ENCODE data around the gene C1S.

The C1S gene

GRCh38 chr12:7079826-7080125 lies 19.3 kb downstream of the C1S start:
- DNase-seq: no peak

DNA sequence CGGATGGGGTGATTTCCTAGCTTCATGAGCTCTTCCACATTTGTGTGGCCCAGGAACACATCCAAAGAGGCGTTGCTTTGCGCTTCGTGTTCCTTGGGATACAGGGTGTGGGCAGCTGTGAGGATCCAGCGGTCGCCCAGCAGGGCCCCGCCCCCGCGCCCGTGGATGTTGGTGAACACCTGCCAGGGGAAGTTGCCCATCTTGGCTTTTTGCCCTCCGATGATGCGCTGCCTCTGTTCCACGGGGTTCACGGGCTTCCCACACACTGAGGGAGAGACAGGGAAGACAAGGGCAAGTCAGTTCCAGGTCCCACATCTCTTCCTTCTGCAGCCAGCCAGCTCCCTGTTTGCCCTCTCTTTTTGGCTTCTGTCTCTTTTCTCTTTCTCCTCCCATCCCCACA lies 20.5 kb downstream of the C1S start:
- DNase-seq: no peak

GRCh38 chr12:7083125-7083524 lies 22.6 kb downstream of the C1S start:
- no peak for DNase-seq

GRCh38 chr12:7089196-7089871 lies 28.8 kb downstream of the C1S start:
- DNase-seq: no peak

DNA sequence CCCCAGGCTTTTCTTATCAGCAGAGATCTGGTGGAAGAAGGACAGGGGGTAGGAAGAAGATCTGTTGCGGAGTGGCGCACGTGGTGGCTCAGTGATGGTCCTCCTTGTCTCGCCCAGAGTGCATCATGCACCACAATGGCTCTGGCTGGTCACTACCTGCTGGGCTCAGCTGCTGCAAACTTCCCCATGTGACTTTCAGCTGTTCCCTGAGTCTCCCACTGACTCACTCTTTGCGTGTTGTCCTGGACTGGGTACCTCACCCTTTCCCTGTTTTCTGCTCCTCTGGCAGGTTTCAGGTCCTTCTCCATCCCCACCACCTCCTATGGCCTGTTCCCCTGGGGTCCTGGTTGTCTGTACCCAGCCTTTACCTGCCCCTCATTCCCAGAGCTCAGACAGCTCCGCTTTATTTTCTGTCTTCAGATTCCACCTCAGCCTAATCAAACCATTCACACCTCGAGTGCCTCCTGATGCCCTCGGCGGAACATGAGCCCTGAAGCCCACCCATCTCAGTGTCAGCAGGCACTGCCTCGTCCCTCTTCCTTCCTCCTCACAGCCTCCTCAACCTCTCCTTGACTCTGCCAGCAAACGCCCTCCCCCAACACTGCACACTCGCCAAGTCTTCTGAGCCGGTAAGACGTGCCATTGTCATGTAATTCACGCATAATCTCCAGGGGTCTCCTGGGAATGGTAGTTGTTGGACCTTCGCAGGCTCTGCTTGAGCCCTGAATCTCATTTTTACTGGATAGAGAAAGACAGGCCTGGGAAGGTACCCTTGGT lies 29.9 kb downstream of the C1S start:
- DNase-seq: no peak

- DNase-seq: no peak
These were observed 30.7 kb downstream of the C1S start for GRCh38 chr12:7091171-7091570.

- no peak for DNase-seq
These were observed 31.2 kb downstream of the C1S start for GRCh38 chr12:7091660-7092228.

- DNase-seq: peak; percentile 58 to 74
These were observed 31.9 kb downstream of the C1S start, which contains the start of gene C1R for GRCh38 chr12:7092229-7092985. C1R (minus strand) TSS chr12:7092445; CDS start chr12:7092388, 57 bp downstream.

GRCh38 chr12:7092986-7093460 lies 32.5 kb downstream of the C1S start:
- DNase-seq: no peak

GRCh38 chr12:7093486-7093885 lies 33.0 kb downstream of the C1S start:
- DNase-seq: no peak

DNA sequence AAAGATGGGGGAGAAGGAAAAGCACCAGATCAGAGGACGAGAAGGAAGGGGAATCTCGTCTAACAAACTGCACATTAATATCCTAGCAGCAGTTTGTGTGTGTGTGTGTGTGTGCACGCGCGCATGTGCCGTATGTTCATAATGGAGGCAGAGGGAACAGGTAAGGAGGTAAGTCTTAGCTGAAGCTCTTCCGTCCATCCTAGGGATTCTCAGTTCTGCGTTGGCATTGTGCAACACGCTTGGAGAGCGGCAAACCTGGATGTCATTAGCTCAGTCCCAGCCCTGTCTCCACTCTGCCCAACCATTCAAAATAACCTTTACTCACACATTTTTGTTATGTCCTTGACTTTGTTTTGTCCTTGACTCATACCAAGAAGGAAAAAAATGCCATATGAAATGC lies 33.4 kb downstream of the C1S start:
- no peak for DNase-seq

GRCh38 chr12:7096006-7096932 lies 35.8 kb downstream of the C1S start:
- no peak for DNase-seq

- no peak for DNase-seq
These were observed 36.5 kb downstream of the C1S start for GRCh38 chr12:7096979-7097378.

DNA sequence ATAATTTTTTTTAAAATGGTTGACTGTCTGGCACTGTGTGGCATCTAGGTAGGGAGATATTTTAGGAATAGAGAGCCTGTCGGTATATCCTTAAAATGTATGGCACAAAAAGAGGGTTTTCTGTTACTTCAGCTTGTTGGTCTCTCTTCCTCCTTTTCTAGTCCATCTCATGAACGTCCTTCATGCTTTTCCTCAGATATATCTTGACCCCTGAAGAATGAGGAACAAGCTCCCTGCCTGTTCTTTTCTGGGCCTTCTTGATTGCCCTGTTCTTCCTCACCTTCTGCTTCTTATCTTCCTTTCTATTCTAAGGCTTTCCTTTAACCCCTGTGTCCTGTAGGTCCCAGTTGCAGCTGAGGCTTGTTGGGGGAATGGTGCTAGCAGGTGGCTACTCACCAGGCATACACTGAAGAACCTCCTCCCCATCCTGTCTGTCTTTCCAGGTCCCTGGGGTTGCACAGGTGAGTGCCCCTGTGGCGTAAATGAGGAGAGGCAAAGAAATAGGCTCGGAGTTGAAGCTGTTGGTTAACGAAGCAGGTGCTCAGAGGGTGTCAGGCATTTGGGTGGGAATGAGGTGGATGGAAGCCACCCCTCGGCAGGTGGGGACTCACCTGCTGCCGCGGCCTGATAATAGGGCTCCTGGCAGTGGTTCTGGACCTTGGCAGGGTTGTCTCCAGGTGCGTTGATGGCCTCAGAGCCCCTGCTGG lies 38.9 kb downstream of the C1S start:
- no peak for DNase-seq

DNA sequence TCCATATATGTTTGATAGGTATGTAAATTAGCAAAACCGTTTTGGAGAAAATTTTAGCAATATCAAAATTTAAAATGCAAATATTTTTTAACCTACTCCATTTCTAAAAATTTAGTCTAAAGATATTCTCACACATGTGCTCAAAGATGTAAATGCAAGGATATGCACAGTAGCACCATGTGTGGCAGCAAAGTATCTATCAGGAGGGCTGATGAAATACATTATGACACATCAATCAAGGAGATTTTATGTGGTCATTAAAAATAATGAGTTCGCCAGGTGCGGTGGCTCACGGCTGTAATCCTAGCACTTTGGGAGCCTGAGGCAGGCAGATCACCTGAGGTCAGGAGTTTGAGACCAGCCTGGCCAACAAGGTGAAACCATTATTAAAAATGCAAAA lies 39.7 kb downstream of the C1S start:
- DNase-seq: no peak

DNA sequence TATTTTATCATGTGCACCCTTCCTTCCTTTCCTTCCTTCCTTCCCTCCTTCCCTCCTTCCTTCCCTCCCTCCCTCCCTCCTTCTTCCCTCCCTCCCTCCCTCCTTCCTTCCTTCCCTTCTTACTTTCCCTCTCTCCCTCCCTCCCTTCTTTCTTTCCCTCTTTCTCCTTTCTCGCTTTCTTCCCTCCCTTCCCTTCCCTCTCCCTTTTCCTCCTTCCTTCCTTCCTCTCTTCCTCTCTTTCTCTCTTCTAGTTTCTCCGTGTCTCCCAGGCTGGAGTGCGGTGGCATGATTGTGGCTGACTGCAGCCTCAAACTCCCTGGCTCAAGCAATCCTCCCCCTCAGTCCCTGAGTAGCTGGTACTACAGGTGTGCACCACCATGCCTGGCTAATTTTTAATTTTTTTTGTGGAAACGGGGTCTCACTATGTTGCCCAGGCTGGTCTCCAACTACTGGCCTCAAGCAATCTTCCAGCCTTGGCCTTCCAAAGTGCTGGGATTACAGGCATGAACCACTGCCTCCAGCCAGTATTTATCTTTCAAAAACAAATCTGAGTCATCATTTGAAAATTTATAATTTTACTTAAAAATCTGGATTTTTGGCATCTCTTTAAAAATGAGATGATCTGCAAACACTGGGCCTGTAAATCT lies 40.7 kb downstream of the C1S start:
- no peak for DNase-seq

DNA sequence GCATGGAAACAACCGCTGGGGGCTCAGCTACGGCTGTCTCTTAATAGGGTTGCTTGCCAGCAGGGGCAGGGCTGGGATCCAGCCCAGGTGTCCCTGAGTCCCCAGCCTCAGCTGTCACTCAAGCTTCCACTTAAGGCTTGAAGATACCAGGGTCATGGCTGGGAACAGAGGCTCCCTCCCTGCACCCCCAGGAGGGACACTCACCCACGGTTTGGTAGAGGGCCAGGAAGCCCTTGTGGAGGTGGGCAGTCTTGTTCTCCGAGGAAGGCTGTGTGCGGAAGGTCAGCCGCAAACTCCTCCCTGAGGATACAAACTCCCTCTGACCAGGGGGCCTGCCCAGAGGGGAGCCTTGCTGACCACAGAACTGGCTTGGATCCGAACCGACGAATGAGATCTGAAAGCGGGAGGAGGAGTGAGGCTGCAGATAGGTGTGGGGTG lies 41.2 kb downstream of the C1S start:
- DNase-seq: no peak

DNA sequence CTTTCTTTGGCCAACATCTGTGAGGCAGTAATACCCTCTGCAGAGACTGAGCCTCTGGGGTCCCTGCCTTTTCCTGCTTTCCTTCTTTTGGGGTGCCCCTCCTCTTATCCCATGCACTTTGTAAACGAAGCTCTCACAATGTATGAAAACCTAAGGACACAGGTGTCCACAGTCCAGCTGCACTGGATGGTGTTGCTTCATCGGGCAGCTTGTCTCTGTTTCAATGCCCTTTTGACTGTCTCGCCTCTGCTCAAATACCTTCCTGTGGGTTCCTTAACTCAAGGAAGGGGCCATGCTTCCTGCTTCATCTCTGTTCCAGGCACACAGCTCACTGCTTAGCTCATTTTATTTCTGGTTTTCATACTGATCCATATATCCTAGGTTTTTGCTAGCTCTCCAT lies 42.1 kb downstream of the C1S start:
- DNase-seq: no peak

DNA sequence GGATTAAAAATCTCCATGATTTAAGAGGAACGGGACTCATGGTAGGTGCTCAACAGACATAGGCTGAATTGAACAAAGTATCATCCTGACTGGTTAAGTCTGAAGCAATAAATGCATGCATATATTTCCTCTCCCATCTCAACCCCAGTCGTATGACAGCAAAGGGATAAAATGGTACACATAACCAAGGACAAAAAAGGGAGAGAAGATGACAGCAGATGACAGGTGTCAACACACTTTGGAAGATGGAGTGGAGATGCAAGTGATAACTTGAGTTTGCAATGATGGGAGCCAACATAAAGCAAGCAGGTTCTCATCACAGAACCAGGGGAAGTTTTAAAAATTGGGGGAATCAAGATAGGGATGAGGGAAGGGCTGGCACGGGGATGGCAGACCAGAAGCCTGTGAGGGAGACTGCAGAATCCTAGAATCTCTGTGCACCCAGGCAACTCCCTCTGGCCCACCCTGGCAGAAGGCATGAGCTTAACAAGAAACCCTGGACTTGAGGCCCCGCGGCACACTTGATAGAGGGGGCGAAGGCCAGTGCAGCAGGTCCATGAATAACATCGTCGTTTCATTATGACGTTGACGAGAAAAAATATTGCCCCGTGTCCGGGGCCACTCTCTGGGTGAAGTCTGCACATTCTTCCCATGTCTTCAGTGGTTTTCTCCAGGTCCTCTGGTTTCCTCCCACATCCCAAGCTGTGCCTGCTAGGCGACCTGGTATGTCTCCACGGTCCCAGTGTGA lies 43.5 kb downstream of the C1S start:
- no peak for DNase-seq

DNA sequence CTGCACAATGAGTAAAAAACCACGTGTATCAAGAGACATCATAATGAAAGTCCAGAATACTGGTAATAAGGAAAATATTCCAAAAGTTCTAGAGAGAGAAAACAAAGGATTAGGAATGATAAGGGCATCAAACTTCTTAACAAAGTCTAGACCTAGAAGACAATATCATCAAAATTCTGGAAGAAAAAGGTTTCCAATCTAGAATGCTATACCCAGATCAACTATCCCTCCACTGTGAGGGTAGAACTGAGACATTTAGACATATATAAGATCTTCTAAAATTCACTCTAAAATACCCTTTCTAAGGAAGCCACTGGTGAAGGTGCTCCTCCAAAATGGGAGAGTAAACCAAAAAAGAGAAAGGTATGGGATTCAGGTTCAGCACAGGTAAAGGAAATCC lies 45.6 kb downstream of the C1S start:
- no peak for DNase-seq
